ENCODE results near the gene HS2ST1.

HS2ST1 gene

DNA sequence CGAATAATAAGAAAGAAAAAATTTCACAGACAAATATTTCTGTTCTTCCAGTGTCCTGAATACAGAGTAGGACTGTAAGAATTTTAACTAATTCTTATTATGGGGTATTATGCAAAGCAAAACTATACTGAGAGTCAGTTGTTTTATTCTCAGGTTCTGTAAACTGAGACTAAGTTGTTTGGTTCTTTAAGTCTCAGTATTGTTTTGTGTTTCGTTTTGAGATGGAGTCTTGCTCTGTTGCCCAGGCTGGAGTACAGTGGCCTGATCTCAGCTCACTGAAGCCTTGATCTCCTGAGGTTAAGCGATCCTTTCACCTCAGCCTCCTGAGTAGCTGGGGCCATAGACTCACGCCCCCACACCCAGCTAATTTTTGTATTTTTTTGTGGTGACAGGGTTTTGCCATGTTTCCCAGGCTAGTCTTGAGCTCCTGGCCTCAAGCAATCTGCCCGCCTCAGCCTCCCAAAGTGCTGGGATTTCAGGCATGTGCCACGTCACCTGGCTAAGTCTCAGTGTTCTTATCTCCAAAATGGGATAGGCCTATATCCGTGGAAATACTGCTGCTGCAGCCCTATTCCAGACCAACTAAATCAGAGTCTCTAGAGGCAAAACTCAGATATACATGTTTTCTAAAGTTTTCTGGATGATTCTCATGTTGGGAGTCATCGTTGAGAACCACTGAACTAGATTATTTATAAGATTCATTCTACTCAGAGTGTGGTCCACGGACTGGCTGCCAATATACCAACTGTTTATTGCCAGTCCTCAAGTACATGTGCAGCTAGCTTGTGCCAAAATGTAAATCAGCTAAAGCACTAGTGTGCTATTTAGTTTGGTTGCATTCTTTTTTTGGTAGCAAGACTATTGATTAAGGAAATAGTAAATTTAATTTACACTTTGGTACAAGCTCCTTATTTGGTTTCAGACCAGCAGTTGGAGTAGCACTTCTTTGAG lies 116.6 kb downstream of the HS2ST1 start:
- H2AFZ ChIP-seq (ENCODE audit: low read length): no peak overlapping the region
- H4K20me1 ChIP-seq (ENCODE audit: insufficient read depth, low read length, poor library complexity, severe bottlenecking): no peaks in the 10 kb centered on the region
- H3K4me2 ChIP-seq (ENCODE audit: low read depth, low read length, poor library complexity, severe bottlenecking): no peak overlapping the region
- H3F3A ChIP-seq (ENCODE audit: low read depth): no peaks in the 10 kb centered on the region
- H3K9me2 ChIP-seq (replicated peaks; ENCODE audit: low read depth, low read length): no peaks in the 10 kb centered on the region
- no peak overlapping the region for H3K4me3 ChIP-seq (ENCODE audit: low read length, poor library complexity, severe bottlenecking)
- H3K79me2 ChIP-seq (ENCODE audit: insufficient read depth, low read length): no peaks in the 10 kb centered on the region; the same call in 1 of the 2 replicates
- no peaks in the 10 kb centered on the region for H3K36me3 ChIP-seq (ENCODE audit: insufficient read depth, low read length)
- H3K9me3 ChIP-seq (ENCODE audit: insufficient read depth, low read depth, low read length): no peaks in the 10 kb centered on the region
- H3K4me1 ChIP-seq (ENCODE audit: insufficient read depth, low read length, poor library complexity, severe bottlenecking): no peaks in the 10 kb centered on the region
- no peak for TF ChIP-seq EZH2phosphoT487 (IDR thresholded peaks at IDR 0.05; ENCODE audit: borderline replicate concordance)
- TF ChIP-seq, protein P1, sequence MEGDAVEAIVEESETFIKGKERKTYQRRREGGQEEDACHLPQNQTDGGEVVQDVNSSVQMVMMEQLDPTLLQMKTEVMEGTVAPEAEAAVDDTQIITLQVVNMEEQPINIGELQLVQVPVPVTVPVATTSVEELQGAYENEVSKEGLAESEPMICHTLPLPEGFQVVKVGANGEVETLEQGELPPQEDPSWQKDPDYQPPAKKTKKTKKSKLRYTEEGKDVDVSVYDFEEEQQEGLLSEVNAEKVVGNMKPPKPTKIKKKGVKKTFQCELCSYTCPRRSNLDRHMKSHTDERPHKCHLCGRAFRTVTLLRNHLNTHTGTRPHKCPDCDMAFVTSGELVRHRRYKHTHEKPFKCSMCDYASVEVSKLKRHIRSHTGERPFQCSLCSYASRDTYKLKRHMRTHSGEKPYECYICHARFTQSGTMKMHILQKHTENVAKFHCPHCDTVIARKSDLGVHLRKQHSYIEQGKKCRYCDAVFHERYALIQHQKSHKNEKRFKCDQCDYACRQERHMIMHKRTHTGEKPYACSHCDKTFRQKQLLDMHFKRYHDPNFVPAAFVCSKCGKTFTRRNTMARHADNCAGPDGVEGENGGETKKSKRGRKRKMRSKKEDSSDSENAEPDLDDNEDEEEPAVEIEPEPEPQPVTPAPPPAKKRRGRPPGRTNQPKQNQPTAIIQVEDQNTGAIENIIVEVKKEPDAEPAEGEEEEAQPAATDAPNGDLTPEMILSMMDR (conservative IDR thresholded peaks at IDR 0.05; ENCODE audit: low read length): no peak
- H3K9ac ChIP-seq (ENCODE audit: low read depth, low read length, poor library complexity, severe bottlenecking): no peak overlapping the region
- H3K27me3 ChIP-seq (ENCODE audit: insufficient read depth, low read length, poor library complexity, severe bottlenecking): no peaks in the 10 kb centered on the region

- no peak overlapping the region for H3K4me3 ChIP-seq (ENCODE audit: low read length, poor library complexity, severe bottlenecking)
- TF ChIP-seq, protein P1 (conservative IDR thresholded peaks at IDR 0.05; ENCODE audit: low read length): no peak
- TF ChIP-seq EZH2phosphoT487 (IDR thresholded peaks at IDR 0.05; ENCODE audit: borderline replicate concordance): no peak
- no peak overlapping the region for H3K4me2 ChIP-seq (ENCODE audit: low read depth, low read length, poor library complexity, severe bottlenecking)
- H3K27me3 ChIP-seq (ENCODE audit: insufficient read depth, low read length, poor library complexity, severe bottlenecking): no peaks in the 10 kb centered on the region
- no peaks in the 10 kb centered on the region for H3K4me1 ChIP-seq (ENCODE audit: insufficient read depth, low read length, poor library complexity, severe bottlenecking)
- no peak overlapping the region for H3K9ac ChIP-seq (ENCODE audit: low read depth, low read length, poor library complexity, severe bottlenecking)
- H3K36me3 ChIP-seq (ENCODE audit: insufficient read depth, low read length): no peaks in the 10 kb centered on the region
- no peaks in the 10 kb centered on the region for H4K20me1 ChIP-seq (ENCODE audit: insufficient read depth, low read length, poor library complexity, severe bottlenecking)
- no peaks in the 10 kb centered on the region for H3K9me2 ChIP-seq (replicated peaks; ENCODE audit: low read depth, low read length)
- H3K79me2 ChIP-seq (ENCODE audit: insufficient read depth, low read length): no peaks in the 10 kb centered on the region; the same call in 1 of the 2 replicates
- no peaks in the 10 kb centered on the region for H3F3A ChIP-seq (ENCODE audit: low read depth)
- no peaks in the 10 kb centered on the region for H3K9me3 ChIP-seq (ENCODE audit: insufficient read depth, low read depth, low read length)
- H2AFZ ChIP-seq (ENCODE audit: low read length): no peak overlapping the region
Measured at GRCh38 chr1:87034351-87034750, 119.9 kb downstream of the HS2ST1 start.

- TF ChIP-seq, protein P1 (conservative IDR thresholded peaks at IDR 0.05; ENCODE audit: low read length): no peak
- TF ChIP-seq EZH2phosphoT487 (IDR thresholded peaks at IDR 0.05; ENCODE audit: borderline replicate concordance): no peak
- H3K9me3 ChIP-seq (ENCODE audit: insufficient read depth, low read depth, low read length): no peaks in the 10 kb centered on the region
- peaks cover 19% of the 10 kb centered on the region for H3K4me1 ChIP-seq (ENCODE audit: insufficient read depth, low read length, poor library complexity, severe bottlenecking)
- no peaks in the 10 kb centered on the region for H3K79me2 ChIP-seq (ENCODE audit: insufficient read depth, low read length)
- no peak overlapping the region for H3K4me3 ChIP-seq (ENCODE audit: low read length, poor library complexity, severe bottlenecking)
- no peak overlapping the region for H3K9ac ChIP-seq (ENCODE audit: low read depth, low read length, poor library complexity, severe bottlenecking)
- no peaks in the 10 kb centered on the region for H3K9me2 ChIP-seq (replicated peaks; ENCODE audit: low read depth, low read length)
- no peaks in the 10 kb centered on the region for H3K27me3 ChIP-seq (ENCODE audit: insufficient read depth, low read length, poor library complexity, severe bottlenecking)
- H3K36me3 ChIP-seq (ENCODE audit: insufficient read depth, low read length): no peaks in the 10 kb centered on the region
- no peak overlapping the region for H2AFZ ChIP-seq (ENCODE audit: low read length)
- H3K4me2 ChIP-seq (ENCODE audit: low read depth, low read length, poor library complexity, severe bottlenecking): no peak overlapping the region
- H3F3A ChIP-seq (ENCODE audit: low read depth): peaks cover 5% of the 10 kb centered on the region; the same call in 1 of the 2 replicates
- no peaks in the 10 kb centered on the region for H4K20me1 ChIP-seq (ENCODE audit: insufficient read depth, low read length, poor library complexity, severe bottlenecking)
Measured at GRCh38 chr1:87039096-87039495, 124.7 kb downstream of the HS2ST1 start.
